ENCODE measurements around the gene SKIDA1. TPM values are rescaled to one million over a fixed set of nuclear protein-coding genes. Genes with fewer than 3 reads are reported as not detected.

Gene SKIDA1
- total RNA-seq, 1 donor: 0.36 TPM

DNA sequence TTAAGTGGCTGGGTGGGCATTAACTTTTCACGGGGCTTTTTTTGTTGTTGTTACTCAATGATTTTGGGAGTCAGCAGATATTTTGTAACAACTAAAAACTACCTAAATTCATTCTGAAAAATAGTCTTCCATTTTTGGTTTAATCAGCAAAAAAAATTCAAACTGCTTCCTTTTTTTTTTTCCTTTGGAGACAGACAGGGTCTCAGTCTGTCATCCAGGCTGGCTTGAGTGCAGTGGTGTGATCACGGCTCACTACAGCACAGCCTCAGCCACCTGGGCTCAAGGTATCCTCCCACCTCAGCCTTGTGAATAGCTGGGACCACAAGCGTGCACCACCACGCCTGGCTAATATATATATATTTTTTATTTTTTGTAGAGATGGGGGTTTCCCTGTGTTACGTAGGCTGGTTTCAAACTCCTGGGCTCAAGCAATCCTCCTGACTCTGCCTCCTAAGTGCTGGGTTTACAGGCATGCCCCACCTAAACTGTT lies 36.5 kb downstream of the SKIDA1 start:
- DNase-seq (ENCODE audit: insufficient read length, low spot score, missing footprints): no peak
- Histone ChIP-seq H4K20me1 (ENCODE audit: insufficient read depth, low read length) (no peaks in the 10 kb centered on the region), H3K27me3 (ENCODE audit: insufficient read depth, low read length) (no peaks in the 10 kb centered on the region), H3K9me3 (ENCODE audit: low read depth, low read length) (no peaks in the 10 kb centered on the region), H3K4me2 (ENCODE audit: insufficient read depth, low read length) (no peak overlapping the region), H3K4me3 (ENCODE audit: insufficient read depth, low read length) (no peak overlapping the region), H3K4me1 (ENCODE audit: insufficient read depth, low read length) (no peaks in the 10 kb centered on the region), H2AFZ (ENCODE audit: low read length) (no peak overlapping the region), H3K79me2 (ENCODE audit: insufficient read depth, low read length) (no peaks in the 10 kb centered on the region), H3K36me3 (ENCODE audit: insufficient read depth, low read length) (no peaks in the 10 kb centered on the region), H3K27ac (ENCODE audit: low read depth, low read length) (no peak overlapping the region)
- TF ChIP-seq, protein P1, sequence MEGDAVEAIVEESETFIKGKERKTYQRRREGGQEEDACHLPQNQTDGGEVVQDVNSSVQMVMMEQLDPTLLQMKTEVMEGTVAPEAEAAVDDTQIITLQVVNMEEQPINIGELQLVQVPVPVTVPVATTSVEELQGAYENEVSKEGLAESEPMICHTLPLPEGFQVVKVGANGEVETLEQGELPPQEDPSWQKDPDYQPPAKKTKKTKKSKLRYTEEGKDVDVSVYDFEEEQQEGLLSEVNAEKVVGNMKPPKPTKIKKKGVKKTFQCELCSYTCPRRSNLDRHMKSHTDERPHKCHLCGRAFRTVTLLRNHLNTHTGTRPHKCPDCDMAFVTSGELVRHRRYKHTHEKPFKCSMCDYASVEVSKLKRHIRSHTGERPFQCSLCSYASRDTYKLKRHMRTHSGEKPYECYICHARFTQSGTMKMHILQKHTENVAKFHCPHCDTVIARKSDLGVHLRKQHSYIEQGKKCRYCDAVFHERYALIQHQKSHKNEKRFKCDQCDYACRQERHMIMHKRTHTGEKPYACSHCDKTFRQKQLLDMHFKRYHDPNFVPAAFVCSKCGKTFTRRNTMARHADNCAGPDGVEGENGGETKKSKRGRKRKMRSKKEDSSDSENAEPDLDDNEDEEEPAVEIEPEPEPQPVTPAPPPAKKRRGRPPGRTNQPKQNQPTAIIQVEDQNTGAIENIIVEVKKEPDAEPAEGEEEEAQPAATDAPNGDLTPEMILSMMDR (IDR thresholded peaks at IDR 0.05; ENCODE audit: extremely low read depth, low read depth, low read length): no peak

DNA sequence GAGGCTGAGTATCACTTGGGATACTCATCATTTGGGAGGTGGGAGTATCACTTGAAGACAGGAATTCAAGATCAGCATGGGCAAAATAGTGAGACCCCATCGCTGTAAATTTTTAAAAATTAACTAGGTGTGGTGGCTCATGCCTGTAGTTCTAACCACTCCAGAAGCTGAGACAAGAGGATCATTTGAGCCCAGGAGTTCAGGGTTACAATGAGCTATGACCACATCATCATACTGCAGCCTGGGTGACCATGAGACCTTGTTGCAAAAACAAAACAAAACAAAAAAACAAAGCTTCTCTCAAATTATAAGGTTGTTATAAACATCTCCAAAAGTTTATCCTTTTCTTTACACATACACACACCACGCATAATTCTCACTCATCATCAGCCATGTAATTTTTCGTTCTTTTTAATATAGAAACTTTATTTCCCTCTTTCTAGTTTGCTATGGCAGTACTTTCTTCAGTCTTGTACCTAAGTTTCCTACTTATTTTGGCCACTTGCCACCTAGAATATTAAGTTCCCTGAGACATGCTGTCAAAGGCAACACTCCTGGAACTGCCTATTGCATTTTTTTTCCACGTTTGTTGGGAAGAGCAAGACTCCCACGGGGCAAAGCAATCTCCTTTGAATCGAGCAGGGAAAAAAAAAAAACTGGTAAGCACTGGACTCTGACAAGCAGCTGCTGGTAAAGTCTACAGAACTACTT lies 37.1 kb downstream of the SKIDA1 start:
- Histone ChIP-seq H3K27ac (ENCODE audit: low read depth, low read length) (no peak overlapping the region), H2AFZ (ENCODE audit: low read length) (peak overlapping the region; percentile 16), H3K4me1 (ENCODE audit: insufficient read depth, low read length) (no peaks in the 10 kb centered on the region), H4K20me1 (ENCODE audit: insufficient read depth, low read length) (no peaks in the 10 kb centered on the region), H3K4me2 (ENCODE audit: insufficient read depth, low read length) (no peak overlapping the region), H3K27me3 (ENCODE audit: insufficient read depth, low read length) (no peaks in the 10 kb centered on the region), H3K4me3 (ENCODE audit: insufficient read depth, low read length) (no peak overlapping the region), H3K9me3 (ENCODE audit: low read depth, low read length) (no peaks in the 10 kb centered on the region), H3K36me3 (ENCODE audit: insufficient read depth, low read length) (no peaks in the 10 kb centered on the region), H3K79me2 (ENCODE audit: insufficient read depth, low read length) (no peaks in the 10 kb centered on the region)
- no peak for DNase-seq (ENCODE audit: insufficient read length, low spot score, missing footprints)
- TF ChIP-seq, protein P1 (IDR thresholded peaks at IDR 0.05; ENCODE audit: extremely low read depth, low read depth, low read length): no peak

DNA sequence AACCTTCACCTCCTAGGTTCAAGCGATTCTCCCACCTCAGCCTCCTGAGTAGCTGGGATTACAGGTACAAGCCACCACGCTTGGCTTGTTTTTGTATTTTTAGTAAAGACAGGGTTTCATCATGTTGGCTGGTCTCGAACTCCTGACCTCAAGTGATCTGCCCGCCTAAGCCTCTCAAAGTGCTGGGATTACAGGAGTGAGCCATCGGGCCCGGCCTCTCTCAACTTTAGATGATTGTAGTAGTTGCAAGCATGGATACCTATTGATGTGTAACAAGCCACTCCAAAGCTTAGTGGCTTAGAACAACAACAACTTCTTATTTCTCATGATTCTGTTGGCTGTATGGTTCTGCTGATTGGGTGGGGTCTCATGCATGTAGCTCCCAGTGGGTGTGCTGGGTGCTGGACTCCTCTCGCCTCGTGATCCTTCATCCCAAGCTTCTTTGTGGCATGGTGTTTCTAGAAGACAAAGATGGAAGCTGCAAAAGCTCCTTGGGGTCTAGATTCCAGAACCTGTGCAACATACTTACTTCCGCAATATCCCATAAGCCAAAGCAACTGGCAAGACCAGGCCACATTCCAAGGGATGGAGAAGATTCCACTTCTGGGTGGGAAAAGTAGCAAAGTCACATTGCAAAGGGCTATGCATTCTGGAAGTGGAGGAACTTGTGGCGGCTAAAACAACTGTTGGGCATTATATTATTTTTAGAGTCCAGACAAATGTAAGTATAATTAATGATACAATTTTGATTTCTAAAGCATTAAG lies 37.9 kb downstream of the SKIDA1 start:
- Histone ChIP-seq H3K4me1 (ENCODE audit: insufficient read depth, low read length) (no peaks in the 10 kb centered on the region), H3K27me3 (ENCODE audit: insufficient read depth, low read length) (no peaks in the 10 kb centered on the region), H3K4me3 (ENCODE audit: insufficient read depth, low read length) (no peak overlapping the region), H2AFZ (ENCODE audit: low read length) (no peak overlapping the region), H4K20me1 (ENCODE audit: insufficient read depth, low read length) (no peaks in the 10 kb centered on the region), H3K4me2 (ENCODE audit: insufficient read depth, low read length) (no peak overlapping the region), H3K36me3 (ENCODE audit: insufficient read depth, low read length) (no peaks in the 10 kb centered on the region), H3K9me3 (ENCODE audit: low read depth, low read length) (no peaks in the 10 kb centered on the region), H3K79me2 (ENCODE audit: insufficient read depth, low read length) (no peaks in the 10 kb centered on the region), H3K27ac (ENCODE audit: low read depth, low read length) (no peak overlapping the region)
- TF ChIP-seq, protein P1 (IDR thresholded peaks at IDR 0.05; ENCODE audit: extremely low read depth, low read depth, low read length): no peak
- no peak for DNase-seq (ENCODE audit: insufficient read length, low spot score, missing footprints)

DNA sequence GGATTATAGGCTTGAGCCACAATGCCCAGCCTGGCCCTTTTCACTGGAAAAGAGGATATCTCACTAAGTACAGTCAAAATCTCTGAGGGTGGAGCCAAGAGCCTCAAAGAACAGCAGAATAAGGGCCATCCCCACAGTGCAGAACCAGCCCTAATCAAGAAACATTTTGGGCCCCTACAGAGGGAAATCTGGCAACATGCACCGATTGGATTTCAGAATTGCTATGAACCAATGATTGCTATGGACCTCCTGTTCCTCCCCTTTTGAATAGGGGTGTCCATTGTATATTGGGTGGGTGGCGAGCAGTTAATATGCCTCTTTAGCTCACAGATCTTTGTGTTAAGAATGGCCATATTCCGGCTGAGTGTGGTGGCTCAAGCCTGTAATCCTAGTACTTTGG lies 42.7 kb downstream of the SKIDA1 start:
- H3K36me3 ChIP-seq (ENCODE audit: insufficient read depth, low read length): no peaks in the 10 kb centered on the region
- no peaks in the 10 kb centered on the region for H4K20me1 ChIP-seq (ENCODE audit: insufficient read depth, low read length)
- no peak overlapping the region for H3K27ac ChIP-seq (ENCODE audit: low read depth, low read length)
- no peaks in the 10 kb centered on the region for H3K27me3 ChIP-seq (ENCODE audit: insufficient read depth, low read length)
- no peaks in the 10 kb centered on the region for H3K9me3 ChIP-seq (ENCODE audit: low read depth, low read length)
- no peaks in the 10 kb centered on the region for H3K4me1 ChIP-seq (ENCODE audit: insufficient read depth, low read length)
- TF ChIP-seq, protein P1 (IDR thresholded peaks at IDR 0.05; ENCODE audit: extremely low read depth, low read depth, low read length): no peak
- H3K4me3 ChIP-seq (ENCODE audit: insufficient read depth, low read length): no peak overlapping the region
- H3K79me2 ChIP-seq (ENCODE audit: insufficient read depth, low read length): no peaks in the 10 kb centered on the region
- H2AFZ ChIP-seq (ENCODE audit: low read length): no peak overlapping the region
- no peak overlapping the region for H3K4me2 ChIP-seq (ENCODE audit: insufficient read depth, low read length)
- no peak for DNase-seq (ENCODE audit: insufficient read length, low spot score, missing footprints)
